ENCODE measurements around the gene RFLNA. TPM values are rescaled to one million over a fixed set of nuclear protein-coding genes. Genes with fewer than 3 reads are reported as not detected.
A peak's percentile ranks its signal among the peaks of the same experiment; 100 is the strongest.

Gene RFLNA
- not detected for total RNA-seq
- polyA plus RNA-seq = under 1 TPM in 1 of 2 donors, not detected in 1; 0.09 TPM
- total RNA-seq = not detected

- Mint-ChIP-seq H3K9me3 (no peaks in the 10 kb centered on the region), H3K4me3 (peak within 1 kb of the TSS in 2 of 10 donors; percentile 63 to 66), H3K36me3 (no peaks in the 10 kb centered on the region), H3K4me1 (peaks cover 0 to 9% (median 5%) of the 10 kb centered on the region in 7 donors), H3K27ac (no peak within 1 kb of the TSS), H3K27me3 (peaks cover 35 to 56% (median 40%) of the 10 kb centered on the region in 5 donors)
- ChIA-PET CTCF (no interaction called here), POLR2A (no interaction called here)
- H3K36me3 ChIP-seq (ENCODE audit: control insufficient read depth in 2 of 3, insufficient read depth in 3 of 3, low read length in 3 of 3) = no peaks in the 10 kb centered on the region
- H3K9me3 ChIP-seq (ENCODE audit: control insufficient read depth in 2 of 3, low read length in 3 of 3) = no peaks in the 10 kb centered on the region
- DNase-seq (no peak), ATAC-seq (no peak)
- intact Hi-C loops (cut with micrococcal nuclease) = no loop called here
- H3K27me3 ChIP-seq (ENCODE audit: control insufficient read depth in 2 of 2, insufficient read depth in 2 of 2, low read length in 2 of 2) = peaks cover 0 to 8% of the 10 kb centered on the region in 2 donors
- no peaks in the 10 kb centered on the region for H3K4me1 ChIP-seq (ENCODE audit: control insufficient read depth in 2 of 2, insufficient read depth in 2 of 2, low read length in 2 of 2)
- no peak within 1 kb of the TSS for H3K27ac ChIP-seq (ENCODE audit: low read depth, low read length)
- H3K4me3 ChIP-seq (ENCODE audit: low read length) = no peak within 1 kb of the TSS
Observed at GRCh38 chr12:124294780-124295341, at the start of gene RFLNA. TSS of gene RFLNA (plus strand) at chr12:124295093. CDS start at chr12:124295430, 337 bp downstream.

DNA sequence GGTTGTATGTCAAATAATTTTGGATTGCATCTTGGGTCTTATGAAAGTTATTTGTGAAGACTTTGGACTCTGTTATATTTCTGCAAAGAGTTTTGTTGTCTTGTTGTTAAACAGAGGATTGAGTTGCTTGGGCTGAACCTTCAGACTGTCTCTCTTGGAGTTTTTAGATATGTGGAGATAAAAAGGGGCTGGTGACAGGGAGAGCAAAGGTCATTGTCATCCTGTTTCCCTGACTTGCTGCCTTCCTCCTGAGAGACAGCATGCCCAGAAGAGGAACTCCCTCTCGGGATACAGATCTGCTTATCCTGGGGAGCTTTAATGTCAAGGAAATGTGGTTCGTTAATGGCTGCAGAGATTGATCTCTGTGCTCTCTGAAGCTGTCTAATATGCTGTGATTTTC lies 47.6 kb upstream of the RFLNA start:
- H3K27ac Mint-ChIP-seq = no peak overlapping the region
- intact Hi-C loops (cut with micrococcal nuclease) = no loop called here
- H3K27me3 Mint-ChIP-seq = peaks cover 0 to 46% (median 12%) of the 10 kb centered on the region in 5 donors
- ChIA-PET CTCF (no interaction called here), POLR2A (no interaction called here)
- peaks cover 0 to 5% (median 4%) of the 10 kb centered on the region in 5 donors for H3K36me3 Mint-ChIP-seq
- H3K27me3 ChIP-seq (ENCODE audit: control insufficient read depth in 2 of 2, insufficient read depth in 2 of 2, low read length in 2 of 2) = no peaks in the 10 kb centered on the region
- no peak overlapping the region for H3K4me3 ChIP-seq (ENCODE audit: low read length)
- no peak overlapping the region for H3K4me3 Mint-ChIP-seq
- H3K9me3 Mint-ChIP-seq = peaks cover 0 to 42% (median 18%) of the 10 kb centered on the region in 11 donors
- H3K4me1 ChIP-seq (ENCODE audit: control insufficient read depth in 2 of 2, insufficient read depth in 2 of 2, low read length in 2 of 2) = no peaks in the 10 kb centered on the region
- no peaks in the 10 kb centered on the region for H3K36me3 ChIP-seq (ENCODE audit: control insufficient read depth in 2 of 3, insufficient read depth in 3 of 3, low read length in 3 of 3)
- no peak overlapping the region for H3K27ac ChIP-seq (ENCODE audit: low read depth, low read length)
- H3K4me1 Mint-ChIP-seq = no peaks in the 10 kb centered on the region
- no peak for DNase-seq
- peaks cover 0 to 6% (median 0%) of the 10 kb centered on the region in 3 experiments for H3K9me3 ChIP-seq (ENCODE audit: control insufficient read depth in 2 of 3, low read length in 3 of 3)
- ATAC-seq = no peak

GRCh38 chr12:124248941-124249825 lies 45.7 kb upstream of the RFLNA start:
- Histone ChIP-seq H3K9me3 (ENCODE audit: control insufficient read depth in 2 of 3, low read length in 3 of 3) (peaks cover 0 to 6% (median 0%) of the 10 kb centered on the region in 3 experiments), H3K4me3 (ENCODE audit: low read length) (no peak overlapping the region), H3K4me1 (ENCODE audit: control insufficient read depth in 2 of 2, insufficient read depth in 2 of 2, low read length in 2 of 2) (no peaks in the 10 kb centered on the region), H3K36me3 (ENCODE audit: control insufficient read depth in 2 of 3, insufficient read depth in 3 of 3, low read length in 3 of 3) (no peaks in the 10 kb centered on the region), H3K27me3 (ENCODE audit: control insufficient read depth in 2 of 2, insufficient read depth in 2 of 2, low read length in 2 of 2) (no peaks in the 10 kb centered on the region), H3K27ac (ENCODE audit: low read depth, low read length) (no peak overlapping the region)
- intact Hi-C loops (cut with micrococcal nuclease) = no loop called here
- Mint-ChIP-seq H3K27ac (no peak overlapping the region), H3K36me3 (peaks cover 0 to 5% (median 4%) of the 10 kb centered on the region in 5 donors), H3K4me1 (no peaks in the 10 kb centered on the region), H3K4me3 (no peak overlapping the region), H3K27me3 (peaks cover 0 to 37% (median 19%) of the 10 kb centered on the region in 5 donors), H3K9me3 (peaks cover 0 to 32% (median 15%) of the 10 kb centered on the region in 11 donors)
- ChIA-PET POLR2A (no interaction called here), CTCF (no interaction called here)
- DNase-seq (no peak), ATAC-seq (no peak)

DNA sequence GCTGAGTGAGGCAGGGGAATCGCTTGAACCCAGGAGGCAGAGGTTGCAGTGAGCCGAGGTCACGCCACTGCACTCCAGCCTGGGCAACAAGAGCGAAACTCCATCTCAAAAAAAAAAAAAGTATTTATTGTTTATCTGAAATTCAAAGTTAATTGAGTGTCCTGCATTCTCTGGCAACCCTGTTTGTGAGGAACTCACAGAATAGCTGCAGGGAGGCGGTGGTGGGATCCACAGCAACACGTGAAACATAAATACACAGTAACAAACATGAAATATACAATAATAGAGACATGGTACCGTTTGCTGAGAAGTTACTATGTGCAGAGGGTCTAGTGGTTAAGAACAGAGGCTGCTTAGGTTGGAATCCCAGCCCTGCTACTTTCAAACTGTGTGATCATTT lies 43.7 kb upstream of the RFLNA start:
- ChIA-PET CTCF (no interaction called here), POLR2A (no interaction called here)
- no peak overlapping the region for H3K4me3 Mint-ChIP-seq
- no peak overlapping the region for H3K4me3 ChIP-seq (ENCODE audit: low read length)
- intact Hi-C loops (cut with micrococcal nuclease) = no loop called here
- H3K27ac ChIP-seq (ENCODE audit: low read depth, low read length) = no peak overlapping the region
- H3K9me3 ChIP-seq (ENCODE audit: control insufficient read depth in 2 of 3, low read length in 3 of 3) = peaks cover 0 to 6% (median 0%) of the 10 kb centered on the region in 3 experiments
- H3K36me3 Mint-ChIP-seq = peaks cover 0 to 5% (median 4%) of the 10 kb centered on the region in 5 donors
- no peaks in the 10 kb centered on the region for H3K27me3 ChIP-seq (ENCODE audit: control insufficient read depth in 2 of 2, insufficient read depth in 2 of 2, low read length in 2 of 2)
- peaks cover 2 to 32% (median 15%) of the 10 kb centered on the region in 5 donors for H3K27me3 Mint-ChIP-seq
- DNase-seq = no peak
- H3K4me1 ChIP-seq (ENCODE audit: control insufficient read depth in 2 of 2, insufficient read depth in 2 of 2, low read length in 2 of 2) = no peaks in the 10 kb centered on the region
- H3K36me3 ChIP-seq (ENCODE audit: control insufficient read depth in 2 of 3, insufficient read depth in 3 of 3, low read length in 3 of 3) = no peaks in the 10 kb centered on the region
- no peaks in the 10 kb centered on the region for H3K4me1 Mint-ChIP-seq
- no peak for ATAC-seq
- no peak overlapping the region for H3K27ac Mint-ChIP-seq
- H3K9me3 Mint-ChIP-seq = peaks cover 0 to 18% (median 10%) of the 10 kb centered on the region in 11 donors

DNA sequence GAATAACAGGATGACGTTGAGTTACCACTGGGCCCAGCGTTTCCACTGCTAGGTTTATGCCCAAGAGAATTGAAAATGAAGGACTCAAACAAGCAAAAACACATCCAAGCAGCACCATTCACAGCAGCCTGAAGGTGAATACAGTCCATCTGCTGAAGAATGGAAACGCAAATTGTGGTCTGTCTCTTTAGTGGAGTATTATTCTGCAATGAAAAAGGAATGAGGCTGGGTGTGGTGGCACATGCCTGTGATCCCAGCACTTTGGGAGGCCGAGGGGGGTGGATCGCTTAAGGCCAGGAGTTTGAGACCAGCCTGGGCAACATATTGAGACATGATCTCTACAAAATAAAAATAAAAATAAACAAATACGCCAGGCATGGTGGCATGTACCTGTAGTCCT lies 41.9 kb upstream of the RFLNA start:
- CTCF ChIA-PET = no interaction called here
- no peaks in the 10 kb centered on the region for H3K36me3 Mint-ChIP-seq
- no peak overlapping the region for H3K4me3 Mint-ChIP-seq
- POLR2A ChIA-PET = no interaction called here
- Histone ChIP-seq H3K4me1 (ENCODE audit: control insufficient read depth in 2 of 2, insufficient read depth in 2 of 2, low read length in 2 of 2) (no peaks in the 10 kb centered on the region), H3K27me3 (ENCODE audit: control insufficient read depth in 2 of 2, insufficient read depth in 2 of 2, low read length in 2 of 2) (no peaks in the 10 kb centered on the region), H3K27ac (ENCODE audit: low read depth, low read length) (no peak overlapping the region), H3K4me3 (ENCODE audit: low read length) (no peak overlapping the region), H3K9me3 (ENCODE audit: control insufficient read depth in 2 of 3, low read length in 3 of 3) (no peaks in the 10 kb centered on the region), H3K36me3 (ENCODE audit: control insufficient read depth in 2 of 3, insufficient read depth in 3 of 3, low read length in 3 of 3) (no peaks in the 10 kb centered on the region)
- H3K27me3 Mint-ChIP-seq = peaks cover 8 to 34% (median 14%) of the 10 kb centered on the region in 5 donors
- no peak for DNase-seq
- H3K9me3 Mint-ChIP-seq = peaks cover 0 to 3% (median 0%) of the 10 kb centered on the region in 11 donors
- no peak overlapping the region for H3K27ac Mint-ChIP-seq
- intact Hi-C loops (cut with micrococcal nuclease) = no loop called here
- H3K4me1 Mint-ChIP-seq = peaks cover 0 to 1% (median 0%) of the 10 kb centered on the region in 7 donors
- no peak for ATAC-seq

- Mint-ChIP-seq H3K27me3 (peaks cover 15 to 36% (median 23%) of the 10 kb centered on the region in 5 donors), H3K36me3 (no peaks in the 10 kb centered on the region), H3K9me3 (peaks cover 0 to 3% (median 0%) of the 10 kb centered on the region in 11 donors), H3K4me1 (peaks cover 0 to 4% (median 0%) of the 10 kb centered on the region in 7 donors), H3K4me3 (no peak overlapping the region), H3K27ac (no peak overlapping the region)
- H3K4me1 ChIP-seq (ENCODE audit: control insufficient read depth in 2 of 2, insufficient read depth in 2 of 2, low read length in 2 of 2) = no peaks in the 10 kb centered on the region
- DNase-seq = no peak
- H3K36me3 ChIP-seq (ENCODE audit: control insufficient read depth in 2 of 3, insufficient read depth in 3 of 3, low read length in 3 of 3) = no peaks in the 10 kb centered on the region
- intact Hi-C loops (cut with micrococcal nuclease) = no loop called here
- no peak for ATAC-seq
- ChIA-PET CTCF (no interaction called here), POLR2A (no interaction called here)
- no peak overlapping the region for H3K27ac ChIP-seq (ENCODE audit: low read depth, low read length)
- H3K9me3 ChIP-seq (ENCODE audit: control insufficient read depth in 2 of 3, low read length in 3 of 3) = no peaks in the 10 kb centered on the region
- H3K4me3 ChIP-seq (ENCODE audit: low read length) = no peak overlapping the region
- no peaks in the 10 kb centered on the region for H3K27me3 ChIP-seq (ENCODE audit: control insufficient read depth in 2 of 2, insufficient read depth in 2 of 2, low read length in 2 of 2)
Observed at GRCh38 chr12:124254126-124254525, 40.8 kb upstream of the RFLNA start.

All from naive thymus-derived CD4-positive, alpha-beta T cell (primary cell).